ENCODE measurements around the gene NME1.

- no peak for TF ChIP-seq HOMEZ (CRISPR knock-in tag; IDR thresholded peaks at IDR 0.05)
- TF ChIP-seq EZH2 (IDR thresholded peaks at IDR 0.05; ENCODE audit: borderline replicate concordance, low read depth, low read length), result no peak
Observed at GRCh38 chr17:51188271-51188833, 35.0 kb downstream of the NME1 start.

All from K562 (cell line).